ENCODE data around the gene PIGB. TPM values are rescaled to one million over a fixed set of nuclear protein-coding genes. Genes with fewer than 3 reads are reported as not detected.
A peak's percentile ranks its signal among the peaks of the same experiment; 100 is the strongest.

Gene PIGB
- total RNA-seq, 2 donors from 2014 or later, result 27.5 to 32.9 TPM

DNA sequence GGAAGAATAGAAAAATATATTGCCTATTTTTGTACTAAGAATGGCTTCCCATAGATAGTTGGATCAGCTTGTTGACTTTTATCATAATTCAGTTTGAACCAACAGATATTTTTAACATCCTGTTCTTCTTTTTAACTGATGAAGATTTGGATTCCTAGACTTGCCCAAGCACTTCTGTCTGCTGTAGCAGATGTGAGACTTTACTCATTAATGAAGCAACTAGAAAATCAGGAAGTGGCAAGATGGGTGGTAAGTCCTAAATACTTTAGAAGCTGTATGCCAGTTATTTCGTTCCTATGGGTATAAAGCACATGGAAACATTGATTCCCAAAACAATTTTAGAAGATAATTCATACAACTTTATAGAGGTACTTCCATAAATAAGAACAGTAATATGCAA is 8.4 kb downstream of the PIGB start:
- no peaks in the 10 kb centered on the region for H3K27me3 Mint-ChIP-seq (ENCODE audit: low read depth)
- ATAC-seq (replicated peaks in 1 of 2) (no peak), DNase-seq (no peak)
- peaks cover 5% of the 10 kb centered on the region in 2 donors for H3K36me3 Mint-ChIP-seq (ENCODE audit: insufficient read depth in 2 of 2)
- no peak overlapping the region for H3K4me3 Mint-ChIP-seq
- no peaks in the 10 kb centered on the region for H3K9me3 Mint-ChIP-seq
- no peak overlapping the region for H3K27ac Mint-ChIP-seq
- H3K4me1 Mint-ChIP-seq (ENCODE audit: low read depth), result peaks cover 10% of the 10 kb centered on the region

DNA sequence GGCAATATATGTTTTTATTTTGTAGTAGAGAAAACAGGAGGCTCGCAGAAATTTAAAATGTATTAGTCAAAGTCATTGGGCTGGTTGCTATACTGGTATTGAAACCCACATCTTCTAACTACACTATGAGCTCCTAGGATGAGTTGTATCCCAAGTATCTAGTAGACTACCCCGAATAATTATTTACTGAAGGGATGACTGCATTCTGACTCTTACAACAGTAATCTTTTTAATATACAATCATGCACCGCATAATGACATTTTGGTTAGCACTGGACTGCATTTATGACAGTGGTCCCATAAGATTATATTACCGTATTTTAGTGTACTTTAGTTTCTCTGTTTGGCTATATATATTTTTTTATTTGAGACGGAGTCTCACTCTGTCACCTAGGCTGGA is 15.3 kb downstream of the PIGB start:
- Mint-ChIP-seq H3K9me3 (no peaks in the 10 kb centered on the region), H3K27me3 (ENCODE audit: low read depth) (no peaks in the 10 kb centered on the region), H3K4me3 (no peak overlapping the region), H3K27ac (no peak overlapping the region), H3K36me3 (ENCODE audit: insufficient read depth in 2 of 2) (peaks cover 1 to 3% of the 10 kb centered on the region in 2 donors), H3K4me1 (ENCODE audit: low read depth) (no peaks in the 10 kb centered on the region)
- no peak for DNase-seq
- no peak for ATAC-seq (replicated peaks in 1 of 2)

DNA sequence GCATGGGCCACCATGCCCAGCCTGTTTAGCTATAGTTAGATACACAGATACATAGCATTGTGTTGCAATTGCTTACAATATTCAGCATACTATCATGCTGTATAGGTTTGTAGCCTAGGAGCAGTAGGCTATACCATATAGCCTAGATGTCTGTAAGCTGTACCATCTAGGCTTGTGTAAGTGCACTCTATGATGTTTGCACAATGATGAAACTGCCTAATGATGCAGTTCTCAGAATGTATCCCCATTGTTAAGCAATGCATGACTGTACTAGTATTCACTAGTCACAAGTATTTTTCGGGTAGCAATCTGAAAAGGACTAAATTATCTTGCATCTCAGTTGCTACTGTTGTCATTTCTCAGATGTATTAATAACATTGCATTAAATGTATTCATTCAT is 16.0 kb downstream of the PIGB start:
- H3K27me3 Mint-ChIP-seq (ENCODE audit: low read depth), result no peaks in the 10 kb centered on the region
- no peak for ATAC-seq (replicated peaks in 1 of 2)
- H3K4me3 Mint-ChIP-seq, result no peak overlapping the region
- DNase-seq, result no peak
- peak overlapping the region; percentile 27 for H3K27ac Mint-ChIP-seq
- H3K9me3 Mint-ChIP-seq, result no peaks in the 10 kb centered on the region
- no peaks in the 10 kb centered on the region for H3K4me1 Mint-ChIP-seq (ENCODE audit: low read depth)
- H3K36me3 Mint-ChIP-seq (ENCODE audit: insufficient read depth in 2 of 2), result peaks cover 3% of the 10 kb centered on the region in 2 donors

DNA sequence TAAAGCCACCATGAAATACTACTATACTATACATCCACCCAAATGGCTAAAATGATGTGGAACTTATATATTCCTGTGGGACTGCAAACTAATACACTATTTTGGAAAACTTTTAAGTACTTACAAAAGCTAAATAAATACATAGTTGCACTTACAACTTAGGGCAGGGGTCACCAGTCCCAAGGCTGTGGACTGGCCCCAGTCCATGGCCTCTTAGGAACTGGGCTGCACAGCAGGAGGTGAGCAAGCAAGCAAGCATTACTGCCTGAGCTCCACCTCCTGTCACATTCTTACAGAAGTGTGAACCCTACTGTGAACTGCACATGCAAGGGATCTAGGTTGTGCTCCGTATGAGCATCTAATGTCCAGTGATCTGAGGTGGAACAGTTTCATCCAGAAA is 18.1 kb downstream of the PIGB start:
- H3K4me3 Mint-ChIP-seq, result no peak overlapping the region
- H3K27ac Mint-ChIP-seq, result no peak overlapping the region
- no peaks in the 10 kb centered on the region for H3K27me3 Mint-ChIP-seq (ENCODE audit: low read depth)
- ATAC-seq (replicated peaks in 1 of 2), result no peak
- no peaks in the 10 kb centered on the region for H3K9me3 Mint-ChIP-seq
- no peaks in the 10 kb centered on the region for H3K4me1 Mint-ChIP-seq (ENCODE audit: low read depth)
- DNase-seq, result no peak
- peaks cover 0 to 3% of the 10 kb centered on the region in 2 donors for H3K36me3 Mint-ChIP-seq (ENCODE audit: insufficient read depth in 2 of 2)

DNA sequence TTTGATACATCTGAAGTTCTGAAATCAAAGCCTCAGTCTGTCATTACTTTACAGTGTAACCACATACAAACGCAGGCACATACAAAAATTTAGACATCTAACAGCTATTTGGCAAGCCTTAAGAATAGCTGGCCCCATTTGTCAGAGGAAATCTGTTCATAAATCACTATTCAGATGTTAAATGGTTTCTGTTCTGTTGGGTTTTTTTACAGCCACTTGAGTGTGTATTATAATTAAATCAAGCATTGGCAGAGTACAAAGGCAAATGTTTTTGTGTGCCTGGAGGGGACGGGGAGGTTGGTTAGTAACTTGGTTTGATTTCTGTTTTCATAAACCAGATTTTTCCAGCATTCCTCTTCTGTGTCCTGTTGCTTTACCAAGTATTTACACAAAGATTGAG is 24.1 kb downstream of the PIGB start:
- H3K4me1 Mint-ChIP-seq (ENCODE audit: low read depth), result no peaks in the 10 kb centered on the region
- no peaks in the 10 kb centered on the region for H3K9me3 Mint-ChIP-seq
- no peak overlapping the region for H3K27ac Mint-ChIP-seq
- no peak for ATAC-seq (replicated peaks in 1 of 2)
- H3K4me3 Mint-ChIP-seq, result no peak overlapping the region
- H3K36me3 Mint-ChIP-seq (ENCODE audit: insufficient read depth in 2 of 2), result peaks cover 7 to 9% of the 10 kb centered on the region in 2 donors
- H3K27me3 Mint-ChIP-seq (ENCODE audit: low read depth), result no peaks in the 10 kb centered on the region
- DNase-seq, result no peak

DNA sequence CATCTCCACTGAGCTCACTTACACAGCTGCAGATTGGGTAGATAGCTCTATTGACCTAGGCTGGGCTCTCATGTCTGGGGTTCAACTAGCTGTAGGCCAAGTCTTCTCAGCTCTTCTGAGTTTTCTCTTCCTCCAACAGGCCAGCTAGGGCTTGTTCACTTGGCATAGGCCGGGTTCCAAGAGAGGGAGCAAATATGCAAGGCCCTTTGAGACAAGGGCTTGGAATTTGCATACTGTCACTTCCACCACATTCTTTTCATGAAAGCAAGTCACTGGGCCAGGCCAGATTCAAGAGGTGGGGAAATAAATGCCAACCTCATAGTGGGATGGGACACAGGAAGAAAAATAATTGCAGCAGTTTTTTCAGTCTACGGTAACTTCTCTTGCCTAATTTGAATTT is 25.2 kb downstream of the PIGB start:
- DNase-seq (no peak), ATAC-seq (replicated peaks in 1 of 2) (no peak)
- H3K4me1 Mint-ChIP-seq (ENCODE audit: low read depth), result no peaks in the 10 kb centered on the region
- no peak overlapping the region for H3K4me3 Mint-ChIP-seq
- peak overlapping the region; percentile 27 for H3K27ac Mint-ChIP-seq
- peaks cover 7% of the 10 kb centered on the region in 2 donors for H3K36me3 Mint-ChIP-seq (ENCODE audit: insufficient read depth in 2 of 2)
- H3K27me3 Mint-ChIP-seq (ENCODE audit: low read depth), result no peaks in the 10 kb centered on the region
- no peaks in the 10 kb centered on the region for H3K9me3 Mint-ChIP-seq

DNA sequence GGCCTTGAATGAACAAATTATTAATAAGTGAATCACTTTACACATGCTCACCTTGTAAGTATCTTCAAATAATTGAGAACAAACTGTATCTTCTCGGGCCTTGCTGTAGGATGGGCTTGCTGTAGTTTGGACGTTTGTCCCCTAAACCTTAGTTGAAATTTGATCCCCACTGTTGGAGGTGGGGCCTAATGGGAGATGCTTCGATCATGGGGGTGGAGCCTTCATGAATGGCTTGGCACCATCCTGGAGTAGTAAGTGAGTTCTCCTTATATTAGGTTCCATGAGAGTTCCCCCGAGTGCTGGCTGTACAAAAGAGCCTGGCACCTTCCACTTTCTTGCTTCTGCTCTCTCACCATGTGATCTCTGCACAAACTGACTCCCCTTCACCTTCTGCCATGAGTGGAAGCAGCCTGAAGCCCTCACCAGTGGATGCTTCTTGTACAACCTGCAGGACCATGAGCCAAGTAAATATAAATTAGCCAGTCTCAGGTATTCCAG is 29.3 kb downstream of the PIGB start:
- Mint-ChIP-seq H3K27ac (no peak overlapping the region), H3K36me3 (ENCODE audit: insufficient read depth in 2 of 2) (peaks cover 5 to 7% of the 10 kb centered on the region in 2 donors), H3K4me3 (no peak overlapping the region), H3K9me3 (no peaks in the 10 kb centered on the region), H3K4me1 (ENCODE audit: low read depth) (no peaks in the 10 kb centered on the region), H3K27me3 (ENCODE audit: low read depth) (no peaks in the 10 kb centered on the region)
- ATAC-seq (replicated peaks in 1 of 2), result no peak
- no peak for DNase-seq

DNA sequence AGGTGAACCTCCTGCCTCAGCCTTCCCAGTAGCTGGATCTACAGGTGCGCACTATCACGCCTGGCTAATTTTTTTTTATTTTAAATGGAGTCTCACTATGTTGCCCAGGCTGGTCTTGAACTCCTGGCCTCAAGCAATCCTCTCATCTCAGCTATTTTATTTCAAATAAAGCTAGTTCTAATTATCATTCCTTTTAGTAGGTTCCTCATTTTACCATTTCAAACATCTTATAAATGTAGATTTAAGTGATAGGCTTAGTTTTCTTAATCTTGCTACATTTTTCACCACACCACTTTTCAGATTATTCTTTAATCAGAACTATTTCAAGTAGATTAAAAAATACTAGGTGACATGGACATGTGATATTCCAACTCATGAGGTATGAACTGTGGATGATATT is 30.3 kb downstream of the PIGB start:
- Mint-ChIP-seq H3K36me3 (ENCODE audit: insufficient read depth in 2 of 2) (peaks cover 5 to 7% of the 10 kb centered on the region in 2 donors), H3K4me1 (ENCODE audit: low read depth) (no peaks in the 10 kb centered on the region), H3K27me3 (ENCODE audit: low read depth) (no peaks in the 10 kb centered on the region), H3K9me3 (no peaks in the 10 kb centered on the region), H3K27ac (no peak overlapping the region), H3K4me3 (no peak overlapping the region)
- ATAC-seq (replicated peaks in 1 of 2), result no peak
- no peak for DNase-seq

DNA sequence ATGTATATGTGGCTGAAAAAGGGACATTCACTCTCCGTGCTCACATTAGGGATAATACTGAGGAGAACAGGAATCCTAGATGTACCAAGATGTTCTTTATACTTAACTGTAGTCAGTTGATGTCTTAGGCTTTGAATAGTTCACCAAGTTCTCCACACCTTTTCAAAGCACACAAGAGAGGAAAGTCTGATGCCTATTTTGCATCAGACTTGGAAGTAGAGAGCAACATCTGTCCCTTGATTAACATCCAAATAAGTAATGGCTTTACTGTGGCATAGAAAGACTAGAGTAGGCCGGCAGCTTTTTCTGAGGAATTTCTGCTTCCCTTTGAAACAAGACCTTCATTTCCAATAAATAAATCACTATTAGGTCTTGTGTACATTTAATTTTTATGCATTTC is 34.0 kb downstream of the PIGB start:
- Mint-ChIP-seq H3K9me3 (no peaks in the 10 kb centered on the region), H3K27me3 (ENCODE audit: low read depth) (no peaks in the 10 kb centered on the region), H3K36me3 (ENCODE audit: insufficient read depth in 2 of 2) (peaks cover 0 to 3% of the 10 kb centered on the region in 2 donors), H3K4me3 (no peak overlapping the region), H3K27ac (no peak overlapping the region), H3K4me1 (ENCODE audit: low read depth) (no peaks in the 10 kb centered on the region)
- DNase-seq (no peak), ATAC-seq (replicated peaks in 1 of 2) (no peak)

DNA sequence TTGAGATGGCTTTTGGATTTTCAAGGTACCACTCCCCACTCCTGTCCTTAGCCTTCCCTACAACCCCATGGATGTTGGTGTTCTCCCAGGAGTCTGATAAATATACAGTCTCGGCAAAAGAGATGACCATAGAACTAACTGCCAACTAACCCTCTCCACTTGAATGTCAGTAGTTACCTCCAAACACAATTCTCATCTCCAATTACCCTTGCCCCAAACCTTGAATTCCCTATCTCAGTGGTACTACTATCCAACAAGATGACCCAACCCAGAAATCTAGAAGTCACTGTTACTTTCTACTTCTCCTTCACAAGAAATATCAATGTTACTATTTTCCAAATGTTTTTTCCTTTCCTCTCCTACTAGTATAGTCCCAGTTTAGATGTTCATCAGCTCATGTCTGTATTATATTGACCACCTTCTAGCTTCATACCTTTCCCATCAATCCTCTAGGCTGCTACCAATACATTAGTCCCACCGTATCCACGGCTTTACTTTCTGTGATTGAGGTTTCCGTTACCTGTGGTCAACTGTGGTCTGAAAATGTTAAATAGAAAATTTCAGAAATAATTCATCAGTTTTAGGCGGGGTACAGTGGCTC is 38.1 kb downstream of the PIGB start:
- no peak for ATAC-seq (replicated peaks in 1 of 2)
- H3K9me3 Mint-ChIP-seq, result no peaks in the 10 kb centered on the region
- H3K4me3 Mint-ChIP-seq, result no peak overlapping the region
- H3K27me3 Mint-ChIP-seq (ENCODE audit: low read depth), result no peaks in the 10 kb centered on the region
- peaks cover 0 to 5% of the 10 kb centered on the region in 2 donors for H3K36me3 Mint-ChIP-seq (ENCODE audit: insufficient read depth in 2 of 2)
- H3K27ac Mint-ChIP-seq, result no peak overlapping the region
- DNase-seq, result no peak
- H3K4me1 Mint-ChIP-seq (ENCODE audit: low read depth), result no peaks in the 10 kb centered on the region

DNA sequence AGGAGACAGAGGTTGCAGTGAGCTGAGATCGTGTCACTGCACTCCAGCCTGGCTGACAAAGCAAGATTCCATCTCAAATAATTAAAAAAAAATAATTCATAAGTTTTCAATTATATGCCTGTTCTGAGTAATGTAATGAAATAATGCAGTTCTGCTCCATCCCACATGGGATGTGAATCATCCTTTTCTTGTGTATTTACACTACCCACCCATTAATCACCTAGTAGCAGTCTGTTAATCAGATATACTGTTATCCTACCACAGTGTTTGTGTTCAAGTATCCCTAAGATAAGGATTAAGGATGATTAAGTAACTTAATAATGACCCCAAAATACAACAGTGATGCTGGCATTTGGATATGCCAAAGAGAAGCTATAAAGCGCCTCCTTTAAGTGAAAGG is 38.8 kb downstream of the PIGB start:
- Mint-ChIP-seq H3K9me3 (no peaks in the 10 kb centered on the region), H3K36me3 (ENCODE audit: insufficient read depth in 2 of 2) (peaks cover 0 to 5% of the 10 kb centered on the region in 2 donors), H3K4me3 (no peak overlapping the region), H3K27ac (no peak overlapping the region), H3K4me1 (ENCODE audit: low read depth) (no peaks in the 10 kb centered on the region), H3K27me3 (ENCODE audit: low read depth) (no peaks in the 10 kb centered on the region)
- DNase-seq (no peak), ATAC-seq (replicated peaks in 1 of 2) (no peak)

DNA sequence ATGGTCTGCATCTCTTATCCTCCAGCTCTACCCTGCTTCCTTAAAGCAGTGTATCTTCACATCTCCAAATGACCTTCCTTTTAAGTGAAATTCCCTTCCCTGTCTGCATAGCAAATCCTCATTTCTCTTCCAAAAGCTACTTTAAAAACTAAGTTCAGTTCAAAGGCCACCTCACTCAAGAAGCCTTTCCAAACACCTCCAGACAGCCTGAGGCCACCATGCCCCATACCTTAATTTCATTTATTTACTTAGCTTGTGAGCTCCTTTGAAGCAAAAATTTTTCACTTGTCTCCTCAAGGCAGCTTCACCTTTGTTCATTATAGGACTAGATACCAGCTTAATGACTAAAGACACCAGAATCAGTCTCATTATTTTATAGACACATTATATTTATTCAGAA is 39.4 kb downstream of the PIGB start:
- Mint-ChIP-seq H3K36me3 (ENCODE audit: insufficient read depth in 2 of 2) (peaks cover 0 to 5% of the 10 kb centered on the region in 2 donors), H3K27ac (peak overlapping the region; percentile 3), H3K4me3 (no peak overlapping the region), H3K27me3 (ENCODE audit: low read depth) (no peaks in the 10 kb centered on the region), H3K4me1 (ENCODE audit: low read depth) (no peaks in the 10 kb centered on the region), H3K9me3 (no peaks in the 10 kb centered on the region)
- DNase-seq (no peak), ATAC-seq (replicated peaks in 1 of 2) (no peak)

DNA sequence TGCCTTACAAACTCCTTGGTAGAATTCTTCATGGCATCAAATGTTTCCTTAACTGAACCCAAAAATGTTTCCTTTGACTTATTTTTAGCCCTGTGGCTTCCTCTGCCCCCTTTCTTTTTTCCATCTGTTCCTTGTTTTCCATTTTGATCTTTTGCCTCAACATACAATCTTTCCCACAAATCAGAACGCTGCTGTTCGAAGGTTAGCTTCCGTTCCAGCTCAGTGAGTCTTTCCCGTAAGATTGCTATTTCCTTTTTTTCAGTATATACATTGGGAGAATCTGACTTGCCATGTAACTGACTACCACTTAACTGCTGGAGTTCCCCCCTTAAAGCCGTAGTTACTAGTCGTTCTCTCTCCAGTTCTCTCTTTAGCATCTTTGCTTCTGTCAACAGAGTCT is 41.2 kb downstream of the PIGB start:
- Mint-ChIP-seq H3K4me1 (ENCODE audit: low read depth) (no peaks in the 10 kb centered on the region), H3K9me3 (no peaks in the 10 kb centered on the region), H3K27me3 (ENCODE audit: low read depth) (no peaks in the 10 kb centered on the region), H3K27ac (peak overlapping the region; percentile 17), H3K36me3 (ENCODE audit: insufficient read depth in 2 of 2) (peaks cover 0 to 5% of the 10 kb centered on the region in 2 donors), H3K4me3 (no peak overlapping the region)
- ATAC-seq (replicated peaks in 1 of 2), result no peak
- no peak for DNase-seq

DNA sequence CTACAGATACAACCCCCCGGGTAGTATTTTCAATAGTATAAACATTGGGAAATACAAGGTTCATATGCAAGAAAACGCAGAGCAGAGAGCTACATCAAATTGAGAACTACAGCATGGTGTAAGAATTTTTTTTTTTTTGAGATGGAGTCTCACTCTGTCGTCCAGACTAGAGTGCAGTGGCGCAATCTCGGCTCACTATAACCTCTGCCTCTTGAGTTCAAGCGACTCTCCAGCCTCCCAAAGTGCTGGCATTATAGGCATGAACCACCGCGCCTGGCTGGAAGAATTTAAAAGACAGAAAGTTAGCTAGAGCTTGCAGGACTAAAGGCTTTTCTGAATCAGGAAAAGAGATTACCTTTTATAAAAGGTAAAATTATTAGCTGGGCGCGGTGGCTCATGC is 42.0 kb downstream of the PIGB start:
- Mint-ChIP-seq H3K36me3 (ENCODE audit: insufficient read depth in 2 of 2) (peaks cover 0 to 3% of the 10 kb centered on the region in 2 donors), H3K4me1 (ENCODE audit: low read depth) (no peaks in the 10 kb centered on the region), H3K9me3 (no peaks in the 10 kb centered on the region), H3K4me3 (no peak overlapping the region), H3K27ac (peak overlapping the region; percentile 55), H3K27me3 (ENCODE audit: low read depth) (no peaks in the 10 kb centered on the region)
- no peak for DNase-seq
- no peak for ATAC-seq (replicated peaks in 1 of 2)

All from activated T-cell treated with anti-CD3 and anti-CD28 coated beads, Interleukin-2, amount 50 U/mL, for 72 hours (primary cell).